Inflammatory macrophage treated with lipopolysaccharide for 4 hours (primary cell): ENCODE data around the gene KRT76.
"Not testable (repeated sequence)": the region's sequence is repeated elsewhere in the genome, so short reads cannot be mapped to it uniquely, and the experiment has no call there.

ENCODE experiments used
- DNase-seq: peaks from one replicate; pipeline ENCODE4 v3.0.0-alpha.2; 2020

Gene KRT76

DNA sequence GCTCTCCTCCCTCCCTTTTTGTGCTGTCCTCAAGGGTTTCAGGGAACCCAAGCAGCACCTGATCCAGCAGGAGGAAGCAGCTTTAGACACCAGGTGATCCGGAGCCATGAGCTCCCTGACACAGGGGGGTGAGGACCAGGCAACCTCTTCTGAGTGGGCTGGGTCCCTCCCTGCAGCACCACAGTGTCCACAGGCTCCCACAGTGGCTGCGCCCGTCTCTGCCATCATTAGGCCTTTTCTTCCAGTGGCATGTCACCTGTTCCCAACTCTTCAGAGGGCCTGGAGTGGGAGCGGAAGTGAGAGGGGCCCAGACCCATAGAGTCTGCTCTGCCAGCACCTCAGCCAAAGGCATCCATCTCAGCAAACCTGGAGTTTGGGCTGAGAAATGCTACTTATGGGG, 421 bp upstream of the KRT76 start:
- no peak for DNase-seq

DNA sequence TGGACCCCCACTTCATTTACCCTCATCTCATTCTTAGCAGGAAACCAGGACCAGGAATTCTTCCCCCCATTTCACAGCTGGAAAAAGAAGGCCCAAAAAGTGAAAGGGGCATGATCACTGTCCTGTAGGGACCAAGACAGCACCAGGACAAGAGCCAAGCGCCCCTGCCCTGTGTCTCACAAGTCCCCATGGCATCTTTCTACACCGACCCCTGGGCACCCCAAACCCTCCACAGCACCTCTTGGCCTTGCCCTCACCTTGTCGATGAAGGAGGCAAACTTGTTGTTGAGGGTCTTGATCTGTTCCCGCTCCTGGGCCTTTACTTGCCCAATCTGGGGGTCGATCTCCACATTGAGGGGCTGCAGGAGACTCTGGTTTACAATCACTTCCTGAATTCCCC, 710 bp downstream of the KRT76 start:
- no peak for DNase-seq

DNA sequence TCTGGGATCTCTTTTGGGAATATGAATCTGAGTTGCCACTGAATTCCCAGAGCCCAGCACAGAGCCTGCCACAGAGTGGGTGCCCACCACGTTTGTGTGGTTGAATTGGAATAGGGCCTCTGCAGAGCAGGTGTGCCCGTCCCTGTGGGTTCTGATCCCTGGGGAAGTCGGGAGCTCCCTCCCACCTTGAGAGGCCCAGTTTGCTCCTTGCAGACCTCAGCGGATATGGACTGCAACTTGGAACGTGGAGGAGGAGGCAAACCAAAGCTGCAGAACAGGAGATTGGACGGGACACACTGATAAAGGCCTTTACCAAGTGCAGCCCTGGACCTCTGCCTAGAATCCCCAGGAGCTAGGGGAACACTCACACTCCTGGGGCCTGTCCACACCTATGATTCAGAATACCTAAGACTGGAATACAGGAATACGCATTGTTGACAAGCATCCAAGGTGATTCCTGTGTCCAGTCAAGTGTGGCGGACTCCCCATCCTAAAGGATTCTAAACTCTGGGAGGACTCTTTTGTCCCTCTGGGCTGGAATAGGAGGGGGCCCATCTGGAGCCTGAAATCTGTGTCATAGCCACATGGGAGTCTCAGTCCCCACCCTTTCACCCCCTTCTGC, 2.4 kb downstream of the KRT76 start:
- no peak for DNase-seq

DNA sequence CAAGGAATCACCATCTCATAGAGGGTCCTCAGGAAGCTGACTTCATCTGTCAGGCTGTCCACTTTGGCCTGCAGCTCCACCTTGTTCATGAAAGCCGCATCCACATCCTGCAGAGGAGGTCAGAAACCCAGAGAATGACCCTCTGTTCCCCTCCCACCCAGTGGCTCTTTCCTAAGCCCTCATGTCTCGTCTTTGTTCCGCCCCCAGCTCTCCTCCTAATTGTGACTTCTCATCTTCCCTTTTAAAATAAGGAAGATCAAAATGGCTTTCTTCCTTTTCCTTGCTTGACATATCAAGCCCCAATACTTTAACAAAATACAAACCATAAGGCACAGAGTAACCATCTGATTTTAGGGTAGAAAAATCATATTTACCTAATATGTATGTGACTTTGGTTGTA, 4.4 kb downstream of the KRT76 start:
- DNase-seq, result peak; percentile 40

DNA sequence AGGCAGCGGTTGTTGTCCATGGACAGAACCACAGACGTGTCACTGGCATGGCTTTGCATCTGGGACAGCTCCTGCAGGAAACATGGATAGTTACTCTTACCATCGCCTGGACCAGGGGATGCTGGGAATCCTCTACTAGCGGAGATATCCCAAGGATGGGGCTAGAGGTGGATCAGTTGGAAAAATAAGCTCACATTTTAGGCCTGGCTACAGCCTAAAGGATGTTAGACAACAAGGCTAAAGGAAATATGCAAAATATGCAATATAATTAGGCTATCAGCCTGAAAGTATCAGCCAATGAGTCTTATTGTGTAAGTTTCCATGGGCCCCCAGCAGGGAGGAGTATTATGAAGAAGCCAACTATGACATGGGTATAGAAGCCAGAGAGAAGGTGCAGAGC, 5.0 kb downstream of the KRT76 start:
- no peak for DNase-seq

DNA sequence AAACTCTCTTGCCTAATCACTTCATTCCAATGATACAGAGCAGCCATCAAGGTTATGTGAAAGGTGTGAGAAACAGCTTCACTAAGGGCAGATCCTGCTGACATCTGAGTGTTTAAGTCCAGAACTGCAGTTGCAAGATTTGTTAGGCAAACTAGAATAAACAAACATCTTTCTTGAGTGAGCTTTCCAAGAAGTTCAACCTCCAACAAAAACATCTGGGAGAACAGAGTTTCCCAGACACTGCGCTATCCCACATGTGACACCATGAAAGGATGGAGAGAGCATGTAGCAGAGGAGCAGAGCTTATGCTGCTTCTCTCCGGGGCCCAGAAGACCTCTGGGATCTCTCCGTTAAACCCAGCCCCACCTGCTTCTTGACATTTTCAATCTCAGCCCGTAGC, 5.6 kb downstream of the KRT76 start:
- DNase-seq, result no peak

DNA sequence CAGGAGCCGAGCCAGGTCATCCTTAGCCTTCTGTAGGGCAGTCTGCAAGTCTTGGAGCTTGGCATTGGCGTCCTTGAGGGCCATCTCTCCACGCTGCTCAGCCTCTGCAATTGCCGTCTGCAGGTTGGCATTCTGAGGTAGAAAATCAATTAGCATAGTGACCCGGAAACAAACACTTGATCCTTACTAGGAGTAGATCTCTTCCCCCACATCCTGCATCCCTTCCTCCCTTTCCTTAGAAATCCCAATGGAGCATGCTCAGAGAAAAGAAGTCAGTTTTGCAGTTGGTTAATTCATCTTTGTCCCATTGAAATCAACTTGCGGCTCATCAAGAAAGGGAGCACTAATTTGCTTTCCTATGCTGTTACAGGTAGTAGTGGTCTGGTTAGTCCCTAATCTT, 6.1 kb downstream of the KRT76 start:
- no peak for DNase-seq

DNA sequence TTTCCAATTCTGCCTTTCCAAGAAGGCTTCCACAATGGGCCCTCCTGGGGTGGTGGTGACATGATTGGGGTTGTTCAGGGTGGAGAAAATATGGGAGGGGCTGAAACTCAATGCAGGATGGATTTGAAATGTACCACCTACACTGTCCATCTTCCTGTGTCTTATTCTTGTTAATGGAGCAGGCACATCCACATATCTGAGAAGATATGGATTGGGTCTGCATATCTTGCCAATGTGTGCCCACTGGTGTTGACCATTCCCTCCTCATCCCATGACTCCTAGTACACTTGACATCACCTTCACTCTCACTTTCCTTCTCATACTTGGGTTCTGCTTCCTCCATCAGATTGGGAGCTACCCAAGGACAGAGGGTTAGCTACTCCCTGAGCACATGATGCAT, 7.2 kb downstream of the KRT76 start:
- peak; percentile 7 for DNase-seq

DNA sequence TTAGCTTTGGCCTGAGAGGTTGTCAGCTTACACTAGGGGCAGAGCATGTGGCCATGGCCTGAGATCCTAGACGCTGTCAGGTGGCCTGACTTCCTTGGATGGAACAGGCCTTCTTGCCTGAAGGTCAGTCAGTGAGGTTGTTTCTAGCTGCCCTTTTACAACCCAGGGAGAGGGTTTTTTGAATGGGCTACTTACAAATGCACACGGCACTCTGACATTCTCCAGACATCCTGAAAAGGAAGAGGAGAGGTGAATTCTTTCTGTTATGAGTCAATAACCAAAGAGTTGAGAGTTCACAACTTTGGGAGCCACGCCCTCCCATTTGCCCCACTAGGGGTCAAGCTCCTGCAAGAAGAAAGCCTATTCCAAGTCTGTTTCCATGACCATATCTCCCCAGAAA, 7.8 kb downstream of the KRT76 start:
- no peak for DNase-seq

DNA sequence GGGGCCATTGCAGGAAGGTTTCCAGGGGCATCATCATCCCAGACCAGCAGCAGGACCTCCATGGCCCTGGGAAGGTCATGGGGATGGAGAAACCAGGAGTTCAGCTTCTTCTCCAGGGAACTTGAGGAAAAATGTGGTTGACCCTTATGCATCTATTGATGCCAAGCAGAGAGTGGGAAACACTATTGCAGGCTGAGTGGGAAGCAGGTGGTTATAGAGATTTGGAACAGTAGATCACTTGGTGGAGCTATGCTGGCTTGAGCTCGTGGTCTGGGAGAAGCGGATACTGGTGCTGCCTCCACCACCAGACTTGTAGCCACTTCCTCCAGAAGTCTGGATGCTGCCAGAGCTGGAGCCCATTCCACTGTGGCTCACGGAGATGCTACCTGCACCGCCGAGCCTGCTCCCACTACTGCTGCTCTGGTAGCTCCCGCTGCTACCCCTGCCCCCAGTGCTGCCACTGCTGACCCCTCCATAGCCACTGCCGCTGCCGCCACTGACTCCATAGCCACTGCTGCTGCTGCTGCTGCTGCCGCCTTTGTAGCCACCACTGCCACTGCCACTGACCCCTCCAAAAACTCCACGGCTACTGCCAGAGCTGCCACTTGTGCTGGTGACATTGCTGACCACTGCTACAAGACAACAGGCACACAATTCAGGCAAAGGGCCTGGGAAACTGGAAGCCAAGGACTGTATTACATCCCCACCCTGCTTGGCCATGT, 8.5 kb downstream of the KRT76 start:
- DNase-seq, result no peak

DNA sequence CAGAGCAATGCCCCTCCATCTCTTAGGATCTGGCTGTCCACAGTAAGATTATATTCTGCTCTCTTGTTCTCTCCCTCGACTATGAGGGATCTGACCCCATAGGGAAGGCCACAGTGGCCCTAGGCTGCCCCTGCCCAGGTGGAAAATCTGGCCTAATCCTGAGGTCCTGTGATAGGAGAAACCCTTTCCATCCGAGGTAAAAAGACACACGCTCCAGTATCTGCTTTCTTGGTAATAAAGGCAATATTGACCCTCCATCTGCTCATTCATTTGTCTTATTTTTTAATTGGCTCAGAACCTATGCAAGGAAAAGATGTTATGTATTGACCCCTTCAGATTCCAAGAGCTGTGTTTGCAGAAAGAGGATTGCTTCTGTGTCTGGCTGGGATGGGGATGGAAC, 9.7 kb downstream of the KRT76 start:
- DNase-seq, result no peak

DNA sequence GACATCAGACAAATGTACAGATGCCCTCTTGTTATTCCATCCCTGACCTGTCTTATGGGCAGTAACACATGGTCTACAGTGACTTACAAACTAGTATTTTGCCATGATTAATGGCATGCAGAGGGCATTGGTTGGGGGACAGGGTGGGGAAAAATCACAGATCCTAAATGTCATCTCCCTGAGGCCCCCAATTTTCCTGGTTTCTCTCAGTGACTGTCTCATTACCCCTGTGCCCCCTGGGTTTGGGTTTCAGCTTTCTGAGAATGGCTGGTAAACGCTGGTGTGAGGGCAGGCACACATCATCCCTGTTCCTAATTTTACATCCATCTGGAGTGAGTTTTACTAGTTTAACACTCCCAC, 10.1 kb downstream of the KRT76 start:
- DNase-seq, result no peak

DNA sequence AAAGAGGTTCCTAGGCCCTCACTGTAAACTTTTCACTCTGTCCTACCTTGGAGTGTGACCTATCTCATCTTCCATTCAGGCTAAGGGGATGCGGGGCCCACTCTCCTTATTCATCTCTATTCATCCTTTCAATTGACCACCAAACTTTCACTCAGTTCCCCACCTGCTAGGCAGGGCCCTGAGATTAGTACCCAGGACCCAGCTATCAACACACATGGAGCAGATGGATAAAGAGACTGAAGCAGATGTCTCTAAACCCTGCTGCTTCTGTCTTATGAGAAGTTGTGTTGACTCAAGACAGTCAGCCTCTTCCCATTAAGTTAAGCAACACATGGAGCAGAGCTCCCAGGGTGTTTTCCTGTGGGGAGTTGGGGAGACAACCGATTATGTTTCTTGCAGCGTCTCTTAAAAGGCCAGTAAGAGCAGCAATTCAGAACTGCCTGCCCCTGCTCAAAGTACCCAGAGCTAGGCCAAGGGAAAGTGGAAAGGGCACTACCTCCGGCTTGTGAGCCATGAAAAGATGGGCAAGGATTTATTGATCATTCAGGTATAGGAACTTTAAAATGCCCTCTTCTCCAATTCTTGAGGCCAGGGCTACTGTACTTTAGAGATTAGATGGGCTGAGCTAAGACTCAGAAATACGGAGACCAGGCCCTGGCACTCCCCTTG, 10.7 kb downstream of the KRT76 start:
- no peak for DNase-seq

DNA sequence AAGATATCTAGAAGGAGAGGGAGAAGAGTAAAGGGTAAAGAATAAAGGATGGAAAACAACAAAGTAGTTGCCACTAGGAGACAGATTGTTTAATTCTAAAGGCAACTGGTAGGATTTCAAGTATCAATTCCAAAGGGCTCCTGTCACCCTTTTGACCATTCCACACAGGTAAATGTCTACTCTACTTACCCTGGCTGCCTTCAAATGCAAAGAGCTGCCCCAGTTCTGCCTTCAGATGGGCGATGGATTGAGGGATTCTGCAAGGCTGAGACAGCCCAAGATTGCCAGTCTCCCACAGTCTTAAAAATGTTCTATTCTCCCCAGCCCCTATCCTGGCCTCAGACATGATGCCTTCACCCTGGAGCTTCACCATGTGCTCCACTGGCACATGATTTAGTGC, 11.4 kb downstream of the KRT76 start:
- DNase-seq, result no peak

DNA sequence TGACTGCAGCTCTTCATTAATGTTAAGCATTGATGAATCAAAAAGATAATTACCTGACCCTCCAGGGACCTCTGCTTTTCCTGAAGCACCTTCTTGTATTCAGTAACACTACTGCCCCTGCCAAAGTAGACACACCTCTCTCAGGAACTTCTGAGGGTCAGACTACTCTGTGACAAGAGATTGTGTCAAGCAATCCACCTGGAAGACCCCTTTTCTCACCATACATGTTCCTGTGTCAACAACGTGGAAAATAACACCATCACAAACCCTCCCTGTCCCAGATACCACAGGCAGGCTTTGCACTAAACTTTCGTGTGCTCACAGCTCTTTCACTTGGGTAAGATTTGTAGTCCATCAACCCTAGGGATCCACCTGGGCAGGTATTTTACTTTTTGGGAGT, 13.2 kb downstream of the KRT76 start:
- no peak for DNase-seq

DNA sequence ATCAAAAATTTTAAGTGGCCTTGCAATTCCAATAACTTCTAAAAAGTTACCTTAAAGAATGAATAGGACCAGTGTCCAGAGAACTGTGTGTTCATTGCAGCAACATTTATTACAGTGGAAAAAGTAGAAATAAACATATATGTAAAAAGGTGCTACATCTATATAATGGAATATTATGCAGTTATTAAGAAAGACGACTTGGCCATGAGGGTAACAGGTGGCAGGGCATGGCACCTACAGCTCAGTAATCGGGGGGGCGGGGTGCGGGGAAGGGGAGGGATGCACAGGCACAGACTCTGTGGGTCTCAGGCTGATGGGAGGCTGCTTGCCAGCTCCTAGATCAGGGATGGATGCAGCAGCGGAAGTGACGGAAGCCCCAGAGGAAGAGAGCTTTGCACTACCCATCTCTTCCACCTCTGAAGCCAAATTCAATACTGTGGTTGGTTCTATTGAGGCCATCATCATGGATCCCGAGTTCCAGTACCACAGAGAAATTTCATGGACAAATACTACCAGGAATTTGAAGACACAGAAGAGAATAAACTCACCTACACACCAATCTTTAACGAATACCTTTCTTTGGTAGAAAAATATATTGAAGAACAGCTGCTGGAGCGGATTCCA, 14.0 kb downstream of the KRT76 start:
- no peak for DNase-seq

DNA sequence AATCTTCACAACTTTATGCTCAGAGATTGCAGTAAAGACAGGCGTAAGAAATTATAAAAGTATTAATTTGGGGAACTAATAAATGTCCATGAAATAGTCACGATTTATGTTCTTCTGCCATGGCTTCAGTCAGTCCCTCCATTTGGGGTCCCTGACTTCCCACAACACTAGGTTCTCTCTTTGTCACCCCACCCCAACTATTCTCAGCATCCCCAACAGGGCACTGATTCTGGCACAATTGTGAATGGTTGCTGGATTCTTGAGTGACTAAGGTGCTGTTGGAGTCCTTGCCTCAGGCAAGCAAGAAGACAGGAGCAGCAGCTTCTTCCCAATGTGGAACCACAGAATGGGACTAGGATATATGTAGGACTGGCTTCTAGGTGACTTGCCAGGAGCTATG, 15.3 kb downstream of the KRT76 start:
- no peak for DNase-seq

DNA sequence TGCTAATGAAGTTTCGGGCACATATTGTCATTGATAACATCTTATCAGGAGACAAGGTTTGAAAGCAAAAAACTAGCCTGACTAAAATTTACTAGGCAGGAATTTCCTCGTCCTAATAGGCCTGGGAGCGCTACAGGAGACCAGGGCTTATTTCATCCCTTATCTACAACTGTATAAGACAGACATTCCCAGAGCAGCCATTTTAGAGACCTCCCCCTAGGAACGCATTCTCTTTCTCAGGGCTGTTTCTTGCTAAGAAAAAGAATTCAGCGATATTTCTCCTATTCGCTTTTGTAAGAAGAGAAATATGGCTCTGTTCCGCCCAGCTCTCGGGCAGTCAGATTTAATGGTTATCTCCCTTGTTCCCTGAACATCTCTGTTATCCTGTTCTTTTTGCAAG, 15.9 kb downstream of the KRT76 start:
- not testable (repeated sequence) for DNase-seq

DNA sequence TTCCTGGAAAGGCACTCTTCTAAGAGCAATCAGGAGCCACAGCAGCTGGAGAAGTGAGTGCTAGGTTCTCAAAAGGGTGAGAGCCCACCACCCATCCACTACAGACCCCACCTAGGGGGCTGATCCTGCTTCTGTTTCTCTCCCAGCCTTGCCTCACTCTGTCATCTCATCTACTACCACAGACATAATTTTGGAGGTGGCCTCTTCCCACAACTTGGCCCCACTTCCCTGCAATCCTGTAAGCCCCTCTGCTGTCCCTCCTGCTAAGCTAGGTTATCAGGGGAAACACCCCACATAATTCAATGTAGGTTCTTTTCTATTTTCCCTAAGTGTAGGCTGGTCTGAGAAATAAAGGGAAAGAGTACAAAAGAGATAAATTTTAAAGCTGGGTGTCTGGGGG, 16.5 kb downstream of the KRT76 start:
- no peak for DNase-seq

DNA sequence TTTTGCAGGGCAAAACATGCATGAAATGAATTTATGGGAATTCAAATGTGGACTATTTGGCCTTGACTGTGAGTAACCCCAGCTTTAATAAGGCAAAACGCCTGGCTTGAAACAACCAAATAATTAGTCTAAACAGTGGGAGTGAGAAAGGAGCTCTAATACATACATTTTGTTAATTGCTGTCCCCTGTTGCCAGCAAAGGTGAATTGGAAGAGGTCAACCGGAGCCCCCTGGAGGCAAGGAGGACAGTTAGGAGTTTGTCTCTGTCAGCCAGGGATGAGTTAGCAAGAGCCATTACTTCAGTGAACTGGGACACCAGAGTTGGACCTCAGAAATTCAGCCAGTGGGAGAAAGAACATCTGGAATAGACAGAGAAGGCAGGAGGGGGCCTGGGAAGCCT, 17.4 kb downstream of the KRT76 start:
- DNase-seq, result no peak

DNA sequence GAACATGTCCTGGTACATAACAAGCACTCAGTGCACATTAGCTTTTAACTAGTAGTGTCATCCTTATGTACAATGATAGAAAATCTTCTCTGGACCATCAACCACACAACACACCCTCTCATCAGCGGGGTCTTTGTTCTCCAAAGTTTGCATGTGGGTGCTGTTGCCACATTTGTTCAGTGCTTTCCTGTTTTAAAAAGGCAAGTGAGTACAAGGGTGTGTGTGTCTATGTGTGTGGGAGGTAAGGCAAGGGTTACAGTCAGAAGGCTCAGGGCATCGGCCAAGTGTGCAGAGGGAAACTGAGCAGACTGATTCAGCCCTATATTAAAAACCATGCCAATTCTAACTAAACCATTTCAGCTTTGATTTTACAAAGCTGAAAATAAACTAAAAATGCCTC, 17.9 kb downstream of the KRT76 start:
- DNase-seq, result peak; percentile 34

DNA sequence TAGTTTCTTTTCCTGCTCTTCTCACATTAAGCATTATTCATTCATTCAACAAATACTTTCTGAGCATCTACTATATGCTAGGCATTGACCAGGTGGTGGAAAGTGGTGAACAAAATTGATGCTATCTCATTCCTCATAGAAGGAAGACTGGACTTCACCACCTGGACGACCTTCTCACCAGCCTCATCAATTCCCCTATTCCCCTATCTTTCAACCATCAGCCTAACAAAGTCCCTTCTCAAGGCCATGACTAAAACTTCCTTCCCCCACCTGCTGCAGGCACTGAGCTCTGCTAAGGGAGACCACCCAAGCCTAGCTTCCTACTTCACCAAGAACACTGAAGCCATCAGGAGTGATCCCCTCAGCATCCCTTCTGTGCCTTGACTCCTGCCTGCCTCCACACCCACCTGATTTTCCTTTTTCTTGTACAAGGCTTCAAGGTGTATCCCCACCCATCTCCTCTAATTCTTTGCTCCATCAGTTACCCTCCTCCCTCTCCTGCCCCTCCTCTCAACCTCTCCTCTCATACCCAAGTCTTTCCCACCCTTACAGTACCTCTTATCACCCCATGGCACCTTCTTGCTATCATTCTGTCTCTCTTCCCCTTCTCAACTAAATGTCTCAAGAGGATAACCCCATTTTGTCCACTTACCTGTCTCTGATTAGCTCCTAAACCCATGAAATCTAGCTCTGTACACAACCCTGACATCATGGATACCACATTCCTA, 19.5 kb downstream of the KRT76 start:
- no peak for DNase-seq

DNA sequence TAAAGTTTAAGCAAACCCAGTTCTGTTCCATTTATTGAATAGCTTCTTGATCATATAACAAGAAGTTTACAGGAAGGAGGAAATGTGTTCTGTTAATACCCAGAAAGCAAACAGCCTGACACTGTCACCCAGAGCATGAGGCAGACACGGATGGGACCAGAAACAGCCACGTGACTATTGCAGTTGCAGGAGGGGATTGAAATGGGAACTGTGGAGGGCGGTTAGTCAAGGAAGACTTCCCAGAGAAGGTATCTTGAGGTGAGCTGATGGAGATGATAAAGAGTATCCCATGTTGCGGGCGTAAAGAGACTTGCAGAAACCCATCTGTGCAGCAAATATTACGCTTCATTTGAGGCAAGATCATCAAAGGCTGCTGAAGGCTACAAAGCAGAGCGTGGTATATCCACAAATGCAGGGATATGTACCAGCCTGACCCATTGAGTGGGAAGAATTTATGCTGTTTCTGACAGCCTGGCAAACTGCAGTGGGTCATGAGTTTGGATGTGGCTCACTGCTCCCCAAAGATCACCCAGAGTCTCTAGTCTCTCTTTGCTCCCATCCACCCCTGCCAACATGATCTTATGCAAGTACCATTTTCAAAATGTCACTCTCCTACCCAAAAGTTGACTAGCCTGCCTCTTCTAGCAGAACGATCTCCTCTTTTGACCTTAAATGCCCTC, 20.7 kb downstream of the KRT76 start:
- no peak for DNase-seq
